ENCODE measurements around the gene TBCEL.

DNA sequence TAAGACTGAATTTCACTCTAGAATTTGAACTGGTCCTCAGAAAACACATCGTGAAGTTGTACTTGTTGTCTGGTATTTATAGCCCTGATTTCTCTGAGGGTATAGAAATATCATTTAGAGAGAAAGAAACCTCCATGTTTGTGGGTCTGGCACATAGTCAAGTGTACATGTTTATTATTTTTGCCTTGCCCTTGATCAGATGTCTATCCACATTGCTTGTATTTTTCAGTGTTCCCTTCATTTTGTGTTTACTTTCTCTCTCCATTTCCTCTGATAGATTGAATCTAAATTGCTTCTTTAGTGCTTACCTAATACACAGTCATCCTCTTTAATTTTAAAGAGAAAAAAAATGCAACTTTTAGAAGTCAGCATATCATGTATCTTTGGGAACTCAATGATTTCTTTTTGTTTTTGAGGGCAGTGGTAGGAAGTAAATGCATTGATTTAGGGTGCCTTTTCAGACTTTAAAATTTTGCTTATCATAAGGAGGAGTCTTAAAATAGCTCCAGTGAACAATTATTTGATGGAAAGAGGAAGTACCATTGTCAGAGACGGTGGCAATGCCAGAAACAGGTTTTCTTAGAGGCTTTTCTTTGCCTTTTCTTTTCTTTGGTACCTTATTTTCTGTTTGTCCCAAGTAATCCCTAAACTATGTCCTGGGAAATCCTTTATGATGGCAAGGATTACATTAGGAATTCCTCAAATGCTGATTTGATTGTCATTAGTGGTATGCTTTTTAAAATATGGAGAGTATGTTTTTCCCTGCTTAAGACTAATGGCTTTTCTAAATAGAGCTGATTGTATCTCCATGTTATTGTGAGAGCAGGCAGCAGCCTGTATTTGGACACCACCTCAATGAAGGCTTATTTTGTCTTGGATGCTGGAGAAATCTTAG, 47.3 kb downstream of the TBCEL start:
- TF ChIP-seq, protein P1, sequence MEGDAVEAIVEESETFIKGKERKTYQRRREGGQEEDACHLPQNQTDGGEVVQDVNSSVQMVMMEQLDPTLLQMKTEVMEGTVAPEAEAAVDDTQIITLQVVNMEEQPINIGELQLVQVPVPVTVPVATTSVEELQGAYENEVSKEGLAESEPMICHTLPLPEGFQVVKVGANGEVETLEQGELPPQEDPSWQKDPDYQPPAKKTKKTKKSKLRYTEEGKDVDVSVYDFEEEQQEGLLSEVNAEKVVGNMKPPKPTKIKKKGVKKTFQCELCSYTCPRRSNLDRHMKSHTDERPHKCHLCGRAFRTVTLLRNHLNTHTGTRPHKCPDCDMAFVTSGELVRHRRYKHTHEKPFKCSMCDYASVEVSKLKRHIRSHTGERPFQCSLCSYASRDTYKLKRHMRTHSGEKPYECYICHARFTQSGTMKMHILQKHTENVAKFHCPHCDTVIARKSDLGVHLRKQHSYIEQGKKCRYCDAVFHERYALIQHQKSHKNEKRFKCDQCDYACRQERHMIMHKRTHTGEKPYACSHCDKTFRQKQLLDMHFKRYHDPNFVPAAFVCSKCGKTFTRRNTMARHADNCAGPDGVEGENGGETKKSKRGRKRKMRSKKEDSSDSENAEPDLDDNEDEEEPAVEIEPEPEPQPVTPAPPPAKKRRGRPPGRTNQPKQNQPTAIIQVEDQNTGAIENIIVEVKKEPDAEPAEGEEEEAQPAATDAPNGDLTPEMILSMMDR (IDR thresholded peaks at IDR 0.05; ENCODE audit: extremely low read depth in 1 of 2, insufficient read depth in 1 of 2, low read depth in 1 of 2, low read length in 2 of 2): no peak
- TF ChIP-seq FOS (IDR thresholded peaks at IDR 0.05; ENCODE audit: borderline replicate concordance, insufficient read depth, low read length): no peak
- TF ChIP-seq POLR2AphosphoS5 (IDR thresholded peaks at IDR 0.05; ENCODE audit: insufficient read depth, low read depth, low read length): no peak
- no peak for TF ChIP-seq POLR2A (IDR thresholded peaks at IDR 0.05; ENCODE audit: low read depth, low read length)
- no peak for TF ChIP-seq EZH2 (IDR thresholded peaks at IDR 0.05; ENCODE audit: borderline replicate concordance, low read depth, low read length, severe bottlenecking)
- TF ChIP-seq JUN (IDR thresholded peaks at IDR 0.05; ENCODE audit: borderline replicate concordance, insufficient read depth, insufficient read length, low read depth): no peak
- TF ChIP-seq, protein P2, sequence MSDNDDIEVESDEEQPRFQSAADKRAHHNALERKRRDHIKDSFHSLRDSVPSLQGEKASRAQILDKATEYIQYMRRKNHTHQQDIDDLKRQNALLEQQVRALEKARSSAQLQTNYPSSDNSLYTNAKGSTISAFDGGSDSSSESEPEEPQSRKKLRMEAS (IDR thresholded peaks at IDR 0.05; ENCODE audit: insufficient read depth, insufficient read length): no peak
- TF ChIP-seq GATA2 (IDR thresholded peaks at IDR 0.05; ENCODE audit: insufficient read depth, insufficient read length, low read depth, low read length): no peak

Measured in endothelial cell of umbilical vein (primary cell).